Activated CD4-positive, alpha-beta T cell treated with anti-CD3 and anti-CD28 coated beads for 1 hour (primary cell): ENCODE measurements around the gene GZMB.
"Not testable (repeated sequence)": the region's sequence is repeated elsewhere in the genome, so short reads cannot be mapped to it uniquely, and the experiment has no call there.

ENCODE experiments used
- DNase-seq: peaks from one replicate; pipeline ENCODE4 v3.0.0-alpha.2; 2020

Gene GZMB, protein sequence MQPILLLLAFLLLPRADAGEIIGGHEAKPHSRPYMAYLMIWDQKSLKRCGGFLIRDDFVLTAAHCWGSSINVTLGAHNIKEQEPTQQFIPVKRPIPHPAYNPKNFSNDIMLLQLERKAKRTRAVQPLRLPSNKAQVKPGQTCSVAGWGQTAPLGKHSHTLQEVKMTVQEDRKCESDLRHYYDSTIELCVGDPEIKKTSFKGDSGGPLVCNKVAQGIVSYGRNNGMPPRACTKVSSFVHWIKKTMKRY

GRCh38 chr14:24634158-24634557, at the start of gene GZMB:
Gene GZMB (minus strand): TSS chr14:24634190. CDS start chr14:24634160, 30 bp downstream.
- no peak for DNase-seq

DNA sequence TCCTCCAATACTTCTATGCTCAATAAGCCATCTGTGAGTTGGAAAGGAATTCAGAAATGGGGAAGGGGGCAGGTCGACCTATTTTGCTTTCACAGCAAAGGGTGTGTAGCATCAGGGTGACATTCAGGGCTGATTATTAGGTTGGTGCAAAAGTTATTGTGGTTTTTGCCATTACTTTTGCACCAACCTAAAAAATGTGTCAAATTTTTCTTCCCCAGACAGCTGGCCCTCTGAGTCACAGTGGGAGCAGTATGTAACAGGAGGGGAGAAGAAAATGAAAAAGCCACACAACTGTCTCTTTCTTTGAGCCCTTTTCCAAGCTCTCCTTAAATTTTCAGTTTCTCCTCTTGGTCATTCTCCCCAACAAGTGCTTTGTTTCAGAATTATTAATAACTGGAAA, 47.1 kb upstream of the GZMB start:
- no peak for DNase-seq

- DNase-seq: no peak
Observed at GRCh38 chr14:24680516-24680915, 46.5 kb upstream of the GZMB start.

DNA sequence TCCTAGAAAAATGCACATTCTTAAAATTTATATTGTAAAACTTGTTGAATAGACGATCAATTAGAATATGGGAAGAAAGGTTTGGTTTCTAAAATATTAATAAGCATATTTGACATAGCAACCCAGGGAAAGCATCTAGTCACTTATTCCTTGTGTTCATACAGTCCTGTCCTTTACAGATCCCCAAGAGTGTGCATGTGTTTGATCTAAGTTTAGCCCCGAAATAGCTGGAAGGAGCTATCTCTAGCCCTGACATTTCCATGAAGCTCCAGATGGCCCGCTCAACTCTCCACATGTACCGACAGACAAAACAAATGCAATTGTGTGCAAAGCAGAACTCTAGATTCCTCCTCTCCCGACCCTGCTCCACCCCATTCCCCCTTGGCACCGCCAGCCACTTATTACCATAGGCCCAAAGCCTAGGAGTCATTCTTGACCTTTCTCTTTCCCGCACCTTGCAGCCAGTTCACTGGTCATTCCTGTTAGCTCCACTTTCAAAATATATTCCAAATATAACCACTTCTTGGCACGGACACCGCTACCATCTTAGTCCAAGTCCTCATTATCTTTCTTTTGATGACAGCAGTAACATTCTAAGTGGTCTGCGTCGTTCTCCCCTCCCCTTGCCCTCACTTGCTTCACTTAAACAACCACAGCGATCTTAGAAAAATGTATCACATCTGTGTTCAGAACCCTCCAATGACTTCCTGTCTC, 45.4 kb upstream of the GZMB start:
- DNase-seq: no peak

- peak; percentile 60 for DNase-seq
Observed at GRCh38 chr14:24678801-24679247, 44.8 kb upstream of the GZMB start.

DNA sequence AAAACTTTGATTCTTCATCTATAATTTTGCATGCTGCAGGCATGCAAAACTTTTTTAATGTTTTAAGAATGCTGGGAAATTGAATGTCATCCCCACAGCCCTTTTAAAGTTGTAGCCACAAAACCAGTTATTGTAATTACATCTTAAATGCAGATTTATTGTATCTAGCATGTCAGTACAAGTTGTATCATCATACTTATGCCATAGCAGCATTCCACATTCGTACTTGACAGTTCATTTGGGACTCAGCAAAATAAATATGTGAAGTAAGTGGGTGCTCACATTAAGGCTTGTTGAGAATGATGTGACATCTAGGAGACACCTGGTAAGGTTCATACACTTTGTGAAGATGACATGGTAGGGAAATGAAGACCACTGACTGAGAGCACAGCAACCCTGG, 44.0 kb upstream of the GZMB start:
- DNase-seq: no peak

- DNase-seq: no peak
Observed at GRCh38 chr14:24674204-24674970, 40.4 kb upstream of the GZMB start.

DNA sequence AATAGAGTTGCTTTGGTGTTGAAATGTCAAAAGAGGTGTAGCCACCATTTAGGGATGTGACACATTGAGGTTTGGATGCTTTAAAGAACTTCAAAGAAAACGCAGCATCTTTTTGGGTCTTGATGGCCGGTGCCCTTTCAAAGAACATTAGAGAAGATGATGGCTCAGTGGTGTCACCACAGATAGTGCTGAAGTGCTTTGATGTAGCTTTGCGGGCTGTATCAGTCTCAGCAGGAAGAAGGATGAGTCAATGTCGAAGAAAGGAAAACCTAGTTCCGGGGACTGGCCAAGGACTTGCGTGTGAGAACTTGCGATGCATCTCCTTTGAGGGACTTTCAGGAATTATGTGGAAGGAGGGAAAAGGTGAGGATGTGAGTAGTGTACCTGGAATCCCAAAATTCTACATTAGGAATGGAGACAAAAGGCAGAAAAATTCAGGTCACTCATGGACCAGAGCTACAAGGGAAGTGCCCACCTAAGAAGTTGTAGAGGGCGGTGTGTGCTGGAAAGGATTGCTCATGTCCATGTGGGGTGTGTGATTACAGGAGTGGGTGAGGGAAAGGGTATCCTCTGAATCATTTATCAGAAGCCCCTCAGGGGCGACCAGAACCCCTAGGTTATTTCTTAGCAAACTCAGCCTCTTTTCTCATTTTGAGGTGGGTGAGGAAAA, 39.7 kb upstream of the GZMB start:
- DNase-seq: peak; percentile 44

DNA sequence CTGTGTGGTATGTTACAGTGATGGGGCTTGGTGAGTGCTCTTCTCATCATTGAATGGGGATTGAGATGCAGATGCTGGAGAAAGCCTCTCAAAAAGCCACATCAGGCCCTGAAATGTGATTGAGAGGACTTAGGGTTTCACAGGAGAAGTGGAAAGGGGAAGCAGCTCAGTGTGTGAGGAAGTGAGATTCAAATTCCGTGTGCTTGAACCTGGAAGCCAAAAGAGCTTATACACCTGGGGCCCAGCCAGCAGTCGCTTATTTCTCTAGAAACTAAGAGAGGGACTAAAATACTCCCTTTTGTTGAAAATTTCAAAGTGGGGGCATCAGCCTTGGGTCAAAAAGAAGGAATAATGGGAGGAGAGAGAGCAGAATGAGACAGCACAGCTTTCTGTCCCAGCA, 39.1 kb upstream of the GZMB start:
- DNase-seq: no peak

DNA sequence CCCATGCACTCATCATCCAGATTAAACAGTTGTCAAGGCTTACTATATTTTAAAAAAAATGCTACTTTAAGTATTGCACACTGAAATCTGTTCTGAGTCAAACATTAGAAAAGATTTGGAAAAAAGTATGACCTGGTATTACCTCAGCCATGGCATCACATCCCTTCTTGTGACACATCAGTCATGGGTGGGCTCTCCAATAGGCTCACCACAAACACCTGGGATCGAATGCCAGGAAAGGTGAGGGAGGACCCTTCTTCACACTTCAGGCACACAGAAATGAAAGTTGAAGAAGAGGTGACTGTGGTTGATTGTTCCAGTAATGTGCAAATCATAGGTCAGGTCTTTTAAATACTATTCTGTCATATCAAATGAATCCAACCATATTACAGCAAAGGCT, 36.6 kb upstream of the GZMB start:
- no peak for DNase-seq

DNA sequence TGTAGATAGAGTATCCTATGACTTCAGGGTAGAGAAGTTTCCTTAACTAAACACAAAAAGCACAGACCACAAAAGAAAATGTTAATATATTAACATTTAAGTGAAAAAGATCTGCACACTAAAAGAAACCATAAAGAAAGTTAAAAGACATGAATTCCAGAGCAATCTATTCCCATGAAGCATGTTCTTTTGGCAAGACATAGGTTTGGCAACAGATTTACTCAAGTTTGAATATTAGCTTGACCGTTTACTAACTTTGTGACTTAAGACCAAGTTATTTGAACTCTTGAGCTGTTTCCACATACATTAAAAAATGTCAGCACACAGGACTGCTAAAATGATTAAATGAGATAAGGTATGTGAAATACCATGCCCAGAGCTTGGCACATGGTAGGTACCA, 35.7 kb upstream of the GZMB start:
- no peak for DNase-seq

DNA sequence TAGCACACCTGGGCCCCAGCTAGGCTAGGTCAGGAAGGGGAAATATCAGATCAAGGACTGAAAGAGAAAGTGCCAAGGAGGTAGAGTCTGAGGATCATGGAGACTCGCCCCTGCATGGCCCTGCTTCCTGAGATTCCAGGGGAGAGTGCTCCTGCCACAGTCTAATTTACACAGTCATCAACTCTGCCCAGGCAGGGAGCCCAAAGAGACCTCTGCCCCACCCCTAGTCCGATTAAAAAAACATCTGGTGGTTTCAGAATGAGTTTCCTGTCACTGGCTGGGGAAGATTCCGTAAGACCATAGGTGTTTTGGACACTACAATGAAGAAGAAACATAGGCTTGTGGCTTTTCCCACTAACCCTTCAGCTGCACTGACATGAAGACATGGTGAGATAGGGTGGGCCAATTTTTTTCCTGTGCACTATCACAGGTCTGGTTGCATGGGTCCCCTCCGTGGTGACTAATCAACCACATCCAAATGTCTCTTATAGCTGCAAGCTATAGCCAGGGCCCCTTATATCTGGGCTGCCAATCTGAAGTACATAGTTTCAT, 31.5 kb upstream of the GZMB start:
- DNase-seq: no peak

- DNase-seq: no peak
Observed at GRCh38 chr14:24664366-24664765, 30.4 kb upstream of the GZMB start.

DNA sequence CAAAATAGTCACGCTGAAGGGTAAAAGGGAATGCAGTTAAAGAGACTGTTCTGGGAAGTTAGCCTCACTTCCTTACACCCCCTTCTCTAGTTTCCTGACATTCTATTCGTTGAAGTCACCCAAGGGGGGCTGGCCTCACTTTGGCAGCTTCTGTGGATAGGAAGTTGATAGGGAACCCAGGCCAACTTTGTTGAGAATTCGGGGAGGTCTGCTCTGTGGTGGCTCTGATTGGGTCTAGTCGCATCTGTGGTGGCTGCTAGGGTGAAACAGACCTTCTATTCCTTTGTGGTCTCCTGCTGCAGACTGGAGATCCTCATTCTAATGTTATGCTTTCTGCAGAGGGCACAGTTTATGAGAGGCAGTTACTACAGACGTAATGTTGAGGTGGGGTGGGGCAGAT, 28.8 kb upstream of the GZMB start:
- DNase-seq: no peak

- DNase-seq: no peak
Observed at GRCh38 chr14:24659916-24660570, 26.1 kb upstream of the GZMB start.

DNA sequence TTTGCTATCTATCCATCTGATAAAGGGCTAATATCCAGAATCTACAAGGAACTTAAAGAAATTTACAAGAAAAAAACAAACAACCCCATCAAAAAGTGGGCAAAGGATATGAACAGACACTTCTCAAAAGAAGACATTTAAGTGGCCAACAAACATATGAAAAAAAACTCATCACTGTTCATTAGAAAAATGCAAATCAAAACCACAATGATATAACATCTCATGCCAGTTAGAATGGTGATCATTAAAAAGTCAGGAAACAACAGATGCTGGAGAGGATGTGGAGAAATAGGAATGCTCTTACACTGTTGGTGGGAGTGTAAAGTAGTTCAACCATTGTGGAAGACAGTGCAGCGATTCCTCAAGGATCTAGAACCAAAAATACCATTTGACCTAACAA, 14.4 kb upstream of the GZMB start:
- not testable (repeated sequence) for DNase-seq

DNA sequence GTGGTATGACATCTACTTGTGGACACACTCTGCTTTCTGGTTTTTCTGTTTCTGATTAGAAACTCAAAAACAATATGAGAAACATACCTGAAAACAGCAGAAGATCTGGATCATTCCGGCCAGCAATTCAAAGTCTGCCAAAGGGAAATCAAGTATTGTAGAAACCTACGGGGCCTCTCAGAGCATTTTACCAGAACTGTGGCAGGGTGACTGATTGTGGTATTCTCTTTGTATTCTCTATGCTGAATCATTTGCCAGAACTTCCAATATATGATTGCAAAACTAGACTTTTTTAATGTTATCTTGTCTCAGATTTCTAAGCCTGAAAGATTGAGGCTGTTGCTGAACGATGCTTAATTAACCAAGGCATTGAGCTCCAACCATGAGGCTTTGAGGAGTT, 5.9 kb upstream of the GZMB start:
- no peak for DNase-seq

- no peak for DNase-seq
Observed at GRCh38 chr14:24639270-24639669, 5.3 kb upstream of the GZMB start.

DNA sequence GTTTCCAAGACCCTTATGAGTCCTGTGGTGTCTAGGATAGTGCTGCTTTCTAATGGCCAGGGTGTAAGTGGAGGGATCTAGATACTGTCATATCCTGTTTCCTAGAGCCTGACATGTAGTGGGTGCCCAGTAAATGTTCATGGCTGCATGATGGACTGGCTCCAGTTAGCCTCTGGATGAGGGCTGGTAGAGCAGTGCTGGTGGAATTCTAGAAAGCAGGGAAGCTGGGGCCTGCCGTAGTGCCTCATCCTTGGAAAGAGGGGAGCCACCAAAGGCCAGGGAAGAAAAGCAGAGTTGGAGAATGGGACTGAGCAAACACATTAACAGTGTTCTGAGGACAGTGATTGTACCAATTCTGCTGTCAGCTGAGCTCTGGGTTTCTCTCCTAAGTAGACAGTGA, 637 bp downstream of the GZMB start:
- no peak for DNase-seq

GRCh38 chr14:24632761-24633160, 1.2 kb downstream of the GZMB start:
- no peak for DNase-seq

DNA sequence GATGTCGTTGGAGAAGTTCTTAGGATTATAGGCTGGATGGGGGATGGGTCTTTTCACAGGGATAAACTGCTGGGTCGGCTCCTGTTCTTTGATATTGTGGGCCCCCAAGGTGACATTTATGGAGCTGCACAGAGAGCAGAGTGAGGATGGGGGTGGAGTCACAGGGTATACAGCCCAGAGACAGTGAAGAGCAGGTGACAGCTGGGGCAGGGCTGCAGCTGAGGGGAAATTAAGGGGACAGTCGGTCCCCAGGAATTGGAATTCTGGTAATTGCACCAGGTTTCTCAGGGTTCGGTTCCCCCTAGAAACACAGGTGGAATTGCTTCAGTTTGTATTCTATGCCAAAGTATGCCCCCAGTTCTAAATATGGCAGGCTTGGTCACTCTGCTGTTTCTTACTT, 1.7 kb downstream of the GZMB start:
- DNase-seq: no peak

DNA sequence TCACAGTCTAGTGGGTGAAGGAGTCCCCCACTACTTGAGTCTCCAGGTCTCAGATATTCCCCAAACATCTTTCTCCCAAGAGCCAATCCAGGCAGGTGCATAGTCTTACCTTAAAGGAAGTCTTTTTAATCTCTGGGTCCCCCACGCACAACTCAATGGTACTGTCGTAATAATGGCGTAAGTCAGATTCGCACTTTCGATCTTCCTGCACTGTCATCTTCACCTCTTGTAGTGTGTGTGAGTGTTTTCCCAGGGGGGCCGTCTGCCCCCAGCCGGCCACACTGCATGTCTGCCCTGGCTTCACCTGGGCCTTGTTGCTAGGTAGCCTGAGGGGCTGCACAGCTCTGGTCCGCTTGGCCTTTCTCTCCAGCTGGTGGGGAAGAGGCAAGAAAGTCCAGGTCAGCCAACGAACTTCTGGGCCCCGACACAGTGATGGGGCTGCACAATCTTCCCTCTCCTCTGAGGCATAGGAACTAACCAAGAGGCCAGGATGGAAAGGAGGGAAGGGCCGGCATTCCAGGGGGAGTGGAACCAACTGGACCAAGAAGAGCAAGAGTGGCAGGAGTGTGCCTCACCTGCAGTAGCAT, 2.1 kb downstream of the GZMB start:
- DNase-seq: no peak
